ENCODE measurements around the gene RBM25.
"Not testable (repeated sequence)": the region's sequence is repeated elsewhere in the genome, so short reads cannot be mapped to it uniquely, and the experiment has no call there.

The RBM25 gene

GRCh38 chr14:73136387-73137225, 78.3 kb downstream of the RBM25 start, which contains the start of gene PSEN1:
TSS of gene PSEN1 (plus strand) at chr14:73136507. CDS start at chr14:73148020, 11,513 bp downstream.
- H3K9me3 Mint-ChIP-seq = peaks cover 7% of the 10 kb centered on the region
- H3K4me3 Mint-ChIP-seq = peak within 1 kb of the TSS; percentile 77
- peak within 1 kb of the TSS; percentile 99 for H3K27ac Mint-ChIP-seq
- ATAC-seq = peak; percentile 98
- peak; percentile 98 to 99 for DNase-seq (ENCODE audit: low spot score in 2 of 2)
- peaks cover 24% of the 10 kb centered on the region for H3K36me3 Mint-ChIP-seq
- peaks cover 34% of the 10 kb centered on the region for H3K4me1 Mint-ChIP-seq

GRCh38 chr14:73140811-73141323, 82.5 kb downstream of the RBM25 start:
- no peak for ATAC-seq
- Mint-ChIP-seq H3K4me3 (no peak overlapping the region), H3K9me3 (no peaks in the 10 kb centered on the region), H3K4me1 (peaks cover 40% of the 10 kb centered on the region), H3K27ac (peak overlapping the region; percentile 30), H3K36me3 (peaks cover 35% of the 10 kb centered on the region)
- peak in 1 of 2 donors; percentile 40 for DNase-seq (ENCODE audit: low spot score in 2 of 2)

- Mint-ChIP-seq H3K4me3 (no peak overlapping the region), H3K27ac (peak overlapping the region; percentile 63), H3K4me1 (peaks cover 34% of the 10 kb centered on the region), H3K36me3 (peaks cover 31% of the 10 kb centered on the region), H3K9me3 (no peaks in the 10 kb centered on the region)
- no peak for DNase-seq (ENCODE audit: low spot score in 2 of 2)
- no peak for ATAC-seq
Observed at GRCh38 chr14:73142216-73142615, 83.9 kb downstream of the RBM25 start.

GRCh38 chr14:73143003-73143402, 84.7 kb downstream of the RBM25 start:
- Mint-ChIP-seq H3K9me3 (no peaks in the 10 kb centered on the region), H3K4me1 (peaks cover 28% of the 10 kb centered on the region), H3K4me3 (no peak overlapping the region), H3K27ac (peak overlapping the region; percentile 63), H3K36me3 (peaks cover 33% of the 10 kb centered on the region)
- no peak for ATAC-seq
- DNase-seq (ENCODE audit: low spot score in 2 of 2) = no peak

- Mint-ChIP-seq H3K4me3 (no peak overlapping the region), H3K9me3 (no peaks in the 10 kb centered on the region), H3K27ac (peak overlapping the region; percentile 63), H3K4me1 (peaks cover 28% of the 10 kb centered on the region), H3K36me3 (peaks cover 34% of the 10 kb centered on the region)
- no peak for ATAC-seq
- DNase-seq (ENCODE audit: low spot score in 2 of 2) = no peak
Observed at GRCh38 chr14:73143617-73144016, 85.3 kb downstream of the RBM25 start.

GRCh38 chr14:73145371-73145770, 87.0 kb downstream of the RBM25 start:
- ATAC-seq = no peak
- Mint-ChIP-seq H3K27ac (no peak overlapping the region), H3K4me1 (peaks cover 28% of the 10 kb centered on the region), H3K9me3 (no peaks in the 10 kb centered on the region), H3K36me3 (peaks cover 51% of the 10 kb centered on the region), H3K4me3 (no peak overlapping the region)
- DNase-seq (ENCODE audit: low spot score in 2 of 2) = no peak

GRCh38 chr14:73146111-73146510, 87.8 kb downstream of the RBM25 start:
- H3K27ac Mint-ChIP-seq = no peak overlapping the region
- ATAC-seq (no peak), DNase-seq (ENCODE audit: low spot score in 2 of 2) (no peak)
- no peaks in the 10 kb centered on the region for H3K9me3 Mint-ChIP-seq
- peaks cover 57% of the 10 kb centered on the region for H3K36me3 Mint-ChIP-seq
- H3K4me3 Mint-ChIP-seq = no peak overlapping the region
- peaks cover 22% of the 10 kb centered on the region for H3K4me1 Mint-ChIP-seq

- no peak for ATAC-seq
- Mint-ChIP-seq H3K27ac (no peak overlapping the region), H3K4me1 (peaks cover 11% of the 10 kb centered on the region), H3K4me3 (no peak overlapping the region), H3K36me3 (peaks cover 78% of the 10 kb centered on the region), H3K9me3 (no peaks in the 10 kb centered on the region)
- DNase-seq (ENCODE audit: low spot score in 2 of 2) = no peak
Observed at GRCh38 chr14:73149753-73150152, 91.4 kb downstream of the RBM25 start.

GRCh38 chr14:73153272-73153671, 94.9 kb downstream of the RBM25 start:
- Mint-ChIP-seq H3K36me3 (peaks cover 91% of the 10 kb centered on the region), H3K27ac (no peak overlapping the region), H3K4me3 (no peak overlapping the region), H3K9me3 (no peaks in the 10 kb centered on the region), H3K4me1 (no peaks in the 10 kb centered on the region)
- no peak for DNase-seq (ENCODE audit: low spot score in 2 of 2)
- ATAC-seq = no peak

GRCh38 chr14:73162251-73162650, 103.9 kb downstream of the RBM25 start:
- Mint-ChIP-seq H3K4me1 (peaks cover 8% of the 10 kb centered on the region), H3K27ac (no peak overlapping the region), H3K9me3 (no peaks in the 10 kb centered on the region), H3K36me3 (peaks cover 94% of the 10 kb centered on the region), H3K4me3 (no peak overlapping the region)
- no peak for ATAC-seq
- no peak for DNase-seq (ENCODE audit: low spot score in 2 of 2)

- no peak overlapping the region for H3K4me3 Mint-ChIP-seq
- no peak overlapping the region for H3K27ac Mint-ChIP-seq
- DNase-seq (ENCODE audit: low spot score in 2 of 2) (no peak), ATAC-seq (no peak)
- H3K36me3 Mint-ChIP-seq = peaks cover 93% of the 10 kb centered on the region
- peaks cover 8% of the 10 kb centered on the region for H3K4me1 Mint-ChIP-seq
- no peaks in the 10 kb centered on the region for H3K9me3 Mint-ChIP-seq
Observed at GRCh38 chr14:73166399-73166798, 108.1 kb downstream of the RBM25 start.

- H3K27ac Mint-ChIP-seq = no peak overlapping the region
- ATAC-seq (no peak), DNase-seq (ENCODE audit: low spot score in 2 of 2) (no peak)
- peaks cover 92% of the 10 kb centered on the region for H3K36me3 Mint-ChIP-seq
- H3K4me1 Mint-ChIP-seq = peaks cover 8% of the 10 kb centered on the region
- no peaks in the 10 kb centered on the region for H3K9me3 Mint-ChIP-seq
- no peak overlapping the region for H3K4me3 Mint-ChIP-seq
Observed at GRCh38 chr14:73167727-73168126, 109.4 kb downstream of the RBM25 start.

GRCh38 chr14:73168274-73168673, 109.9 kb downstream of the RBM25 start:
- peaks cover 8% of the 10 kb centered on the region for H3K4me1 Mint-ChIP-seq
- no peak overlapping the region for H3K27ac Mint-ChIP-seq
- H3K4me3 Mint-ChIP-seq = no peak overlapping the region
- peaks cover 92% of the 10 kb centered on the region for H3K36me3 Mint-ChIP-seq
- H3K9me3 Mint-ChIP-seq = no peaks in the 10 kb centered on the region
- ATAC-seq (no peak), DNase-seq (ENCODE audit: low spot score in 2 of 2) (no peak)

GRCh38 chr14:73168691-73169090, 110.4 kb downstream of the RBM25 start:
- ATAC-seq (no peak), DNase-seq (ENCODE audit: low spot score in 2 of 2) (no peak)
- Mint-ChIP-seq H3K27ac (no peak overlapping the region), H3K36me3 (peaks cover 92% of the 10 kb centered on the region), H3K4me3 (no peak overlapping the region), H3K4me1 (peaks cover 4% of the 10 kb centered on the region), H3K9me3 (no peaks in the 10 kb centered on the region)

GRCh38 chr14:73169855-73170254, 111.5 kb downstream of the RBM25 start:
- Mint-ChIP-seq H3K36me3 (peaks cover 95% of the 10 kb centered on the region), H3K27ac (peak overlapping the region; percentile 18)
- not testable (repeated sequence) for H3K9me3 Mint-ChIP-seq

GRCh38 chr14:73170686-73171085, 112.4 kb downstream of the RBM25 start:
- Mint-ChIP-seq H3K4me1 (no peaks in the 10 kb centered on the region), H3K9me3 (no peaks in the 10 kb centered on the region), H3K27ac (peak overlapping the region; percentile 19), H3K36me3 (peaks cover 95% of the 10 kb centered on the region), H3K4me3 (no peak overlapping the region)
- no peak for ATAC-seq
- no peak for DNase-seq (ENCODE audit: low spot score in 2 of 2)

More at GRCh38 chr14:73169855-73170254, 111.5 kb downstream of the RBM25 start:
- ATAC-seq; DNase-seq (ENCODE audit: low spot score in 2 of 2); H3K4me3 Mint-ChIP-seq; H3K4me1 Mint-ChIP-seq: not testable (repeated sequence)
